Camera-type eye (tissue), 1 donor: Measurements from ENCODE around the gene TMEM191B. TPM values are rescaled to one million over a fixed set of nuclear protein-coding genes. Genes with fewer than 3 reads are reported as not detected.

Experiments
- total RNA-seq: library from RNA; depleted of rRNA; stranded (reverse); fragments of >200 nt; gene quantifications from one replicate; pipeline ENCODE4 v1.2.3, GENCODE V29; 2014

The TMEM191B gene
- not detected for total RNA-seq

GRCh38 chr22:18527752-18528596 is at the start of gene TMEM191B:
TMEM191B (plus strand) TSS chr22:18527802; CDS start chr22:18527981, 179 bp downstream.

GRCh38 chr22:18518061-18518460 is 9.5 kb upstream of the TMEM191B start, which contains the start of gene GGTLC3:
GGTLC3 (minus strand) TSS chr22:18518161; CDS start chr22:18517897, 264 bp downstream.

Other genes starting within 250 kb of the TMEM191B start
- gene GGTLC3, start 9.6 kb upstream of the TMEM191B start, total RNA-seq: not detected
- 0.82 TPM for gene RIMBP3, start 84.1 kb downstream of the TMEM191B start, total RNA-seq